Type B pancreatic cell (in vitro differentiated cells): ENCODE results near the gene GNA12. TPM values are rescaled to one million over a fixed set of nuclear protein-coding genes. Genes with fewer than 3 reads are reported as not detected.
"Not testable (repeated sequence)": the region's sequence is repeated elsewhere in the genome, so short reads cannot be mapped to it uniquely, and the experiment has no call there.

Source experiments
- DNase-seq: peaks from one replicate; pipeline ENCODE4 v3.0.0; 2021; ENCODE audit warnings: mixed read lengths; ENCODE audit not compliant: unreplicated experiment; ENCODE audit errors: extremely low spot score
- H3K27ac Mint-ChIP-seq: 2 replicates; pipeline ENCODE4 v1.8.0; 2021; ENCODE audit warnings: mild to moderate bottlenecking, mixed read lengths
- H3K27me3 Mint-ChIP-seq: 2 replicates; pipeline ENCODE4 v1.8.0; 2021; ENCODE audit warnings: mixed read lengths
- H3K36me3 Mint-ChIP-seq: 2 replicates; pipeline ENCODE4 v1.8.0; 2021; ENCODE audit warnings: mixed read lengths
- H3K4me1 Mint-ChIP-seq: one replicate; pipeline ENCODE4 v1.8.0; 2021; ENCODE audit warnings: mixed read lengths; ENCODE audit not compliant: unreplicated experiment
- H3K4me3 Mint-ChIP-seq: 2 replicates; pipeline ENCODE4 v1.8.0; 2021; ENCODE audit warnings: mild to moderate bottlenecking, mixed read lengths
- H3K9me3 Mint-ChIP-seq: 2 replicates; pipeline ENCODE4 v1.8.0; 2021; ENCODE audit warnings: mixed read lengths
- total RNA-seq: library from RNA; stranded (reverse); gene quantifications from 2 replicates; pipeline ENCODE4 v1.2.1, GENCODE V29; 2021; ENCODE audit warnings: low replicate concordance
- TF ChIP-seq, protein P1 (sequence below): fragments of 200-600 bp; sonication (generic); conservative IDR thresholded peaks from 2 replicates; pipeline ENCODE4 v1.5.0; 2021; ENCODE audit warnings: antibody characterized with exemption, mild to moderate bottlenecking

The GNA12 gene
- total RNA-seq, 1 donor from 2014 or later = 46.2 TPM

- TF ChIP-seq, protein P1, sequence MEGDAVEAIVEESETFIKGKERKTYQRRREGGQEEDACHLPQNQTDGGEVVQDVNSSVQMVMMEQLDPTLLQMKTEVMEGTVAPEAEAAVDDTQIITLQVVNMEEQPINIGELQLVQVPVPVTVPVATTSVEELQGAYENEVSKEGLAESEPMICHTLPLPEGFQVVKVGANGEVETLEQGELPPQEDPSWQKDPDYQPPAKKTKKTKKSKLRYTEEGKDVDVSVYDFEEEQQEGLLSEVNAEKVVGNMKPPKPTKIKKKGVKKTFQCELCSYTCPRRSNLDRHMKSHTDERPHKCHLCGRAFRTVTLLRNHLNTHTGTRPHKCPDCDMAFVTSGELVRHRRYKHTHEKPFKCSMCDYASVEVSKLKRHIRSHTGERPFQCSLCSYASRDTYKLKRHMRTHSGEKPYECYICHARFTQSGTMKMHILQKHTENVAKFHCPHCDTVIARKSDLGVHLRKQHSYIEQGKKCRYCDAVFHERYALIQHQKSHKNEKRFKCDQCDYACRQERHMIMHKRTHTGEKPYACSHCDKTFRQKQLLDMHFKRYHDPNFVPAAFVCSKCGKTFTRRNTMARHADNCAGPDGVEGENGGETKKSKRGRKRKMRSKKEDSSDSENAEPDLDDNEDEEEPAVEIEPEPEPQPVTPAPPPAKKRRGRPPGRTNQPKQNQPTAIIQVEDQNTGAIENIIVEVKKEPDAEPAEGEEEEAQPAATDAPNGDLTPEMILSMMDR = no peak
- Mint-ChIP-seq H3K27me3 (no peaks in the 10 kb centered on the region), H3K27ac (no peak overlapping the region), H3K4me1 (no peaks in the 10 kb centered on the region), H3K9me3 (no peaks in the 10 kb centered on the region), H3K36me3 (no peaks in the 10 kb centered on the region), H3K4me3 (no peak overlapping the region)
- no peak for DNase-seq
These were observed 142.7 kb downstream of the GNA12 start for GRCh38 chr7:2701424-2701823.

GRCh38 chr7:2700141-2700850 lies 143.8 kb downstream of the GNA12 start:
- DNase-seq = no peak
- Mint-ChIP-seq H3K36me3 (no peaks in the 10 kb centered on the region), H3K27ac (peak overlapping the region; percentile 16), H3K27me3 (no peaks in the 10 kb centered on the region), H3K4me3 (no peak overlapping the region), H3K4me1 (no peaks in the 10 kb centered on the region), H3K9me3 (no peaks in the 10 kb centered on the region)
- TF ChIP-seq, protein P1 = no peak

DNA sequence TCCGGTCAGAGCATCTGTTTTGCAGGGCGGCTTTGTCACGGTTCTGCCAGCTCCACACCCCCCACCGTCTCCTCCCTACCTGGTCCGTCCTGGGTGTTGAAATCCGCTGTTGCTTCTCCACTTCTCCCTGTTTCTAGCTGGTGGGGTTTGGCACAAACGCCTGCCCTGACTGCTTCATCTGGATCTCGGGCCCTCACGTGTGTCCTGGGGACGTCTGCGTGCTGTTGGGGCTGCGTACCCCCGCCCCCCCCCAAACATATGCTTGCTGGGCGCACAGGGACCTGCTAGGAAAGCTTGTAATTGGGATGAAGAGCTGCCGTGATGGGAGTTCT lies 144.9 kb downstream of the GNA12 start:
- no peaks in the 10 kb centered on the region for H3K36me3 Mint-ChIP-seq
- H3K27ac Mint-ChIP-seq = no peak overlapping the region
- no peak overlapping the region for H3K4me3 Mint-ChIP-seq
- DNase-seq = no peak
- H3K27me3 Mint-ChIP-seq = no peaks in the 10 kb centered on the region
- no peaks in the 10 kb centered on the region for H3K9me3 Mint-ChIP-seq
- H3K4me1 Mint-ChIP-seq = no peaks in the 10 kb centered on the region
- TF ChIP-seq, protein P1 = no peak

- TF ChIP-seq, protein P1 = no peak
- H3K27ac Mint-ChIP-seq = no peak overlapping the region
- H3K9me3 Mint-ChIP-seq = no peaks in the 10 kb centered on the region
- no peaks in the 10 kb centered on the region for H3K27me3 Mint-ChIP-seq
- H3K4me1 Mint-ChIP-seq = no peaks in the 10 kb centered on the region
- no peak overlapping the region for H3K4me3 Mint-ChIP-seq
- DNase-seq = no peak
- no peaks in the 10 kb centered on the region for H3K36me3 Mint-ChIP-seq
These were observed 145.4 kb downstream of the GNA12 start for GRCh38 chr7:2698581-2699288.

DNA sequence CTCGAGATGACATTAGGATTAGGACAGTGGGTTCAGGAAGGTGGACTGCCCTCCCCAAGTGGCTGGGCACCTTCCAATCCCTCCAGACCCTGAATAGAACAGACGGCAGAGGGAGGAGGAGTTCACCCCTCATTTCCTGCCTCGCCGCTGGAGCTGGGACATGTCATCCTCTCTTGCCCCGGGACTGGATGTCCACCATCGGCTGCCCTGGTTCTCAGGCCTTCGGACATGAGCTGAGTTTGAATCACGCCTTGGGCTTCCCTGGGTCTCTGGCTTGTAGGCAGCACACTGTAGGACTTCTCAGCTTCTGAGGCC lies 150.0 kb downstream of the GNA12 start:
- H3K4me3 Mint-ChIP-seq, H3K27ac Mint-ChIP-seq, DNase-seq, H3K4me1 Mint-ChIP-seq, H3K9me3 Mint-ChIP-seq, H3K36me3 Mint-ChIP-seq: not testable (repeated sequence)
- peaks cover 21% of the 10 kb centered on the region for H3K27me3 Mint-ChIP-seq

GRCh38 chr7:2693420-2694121 lies 150.5 kb downstream of the GNA12 start:
- H3K9me3 Mint-ChIP-seq, H3K27ac Mint-ChIP-seq, H3K4me3 Mint-ChIP-seq, H3K36me3 Mint-ChIP-seq, H3K4me1 Mint-ChIP-seq, DNase-seq: not testable (repeated sequence)
- peaks cover 26% of the 10 kb centered on the region for H3K27me3 Mint-ChIP-seq
